HG03060 (cell line): ENCODE data around the gene FAM83C.
A peak's percentile ranks its signal among the peaks of the same experiment; 100 is the strongest.

Experiments
- ATAC-seq: cut with Tn5 transposase; IDR thresholded peaks from one replicate; pipeline ENCODE4 v1.9.1; 2021; ENCODE audit warnings: low read depth, moderate number of reproducible peaks; ENCODE audit not compliant: unreplicated experiment

Gene FAM83C

DNA sequence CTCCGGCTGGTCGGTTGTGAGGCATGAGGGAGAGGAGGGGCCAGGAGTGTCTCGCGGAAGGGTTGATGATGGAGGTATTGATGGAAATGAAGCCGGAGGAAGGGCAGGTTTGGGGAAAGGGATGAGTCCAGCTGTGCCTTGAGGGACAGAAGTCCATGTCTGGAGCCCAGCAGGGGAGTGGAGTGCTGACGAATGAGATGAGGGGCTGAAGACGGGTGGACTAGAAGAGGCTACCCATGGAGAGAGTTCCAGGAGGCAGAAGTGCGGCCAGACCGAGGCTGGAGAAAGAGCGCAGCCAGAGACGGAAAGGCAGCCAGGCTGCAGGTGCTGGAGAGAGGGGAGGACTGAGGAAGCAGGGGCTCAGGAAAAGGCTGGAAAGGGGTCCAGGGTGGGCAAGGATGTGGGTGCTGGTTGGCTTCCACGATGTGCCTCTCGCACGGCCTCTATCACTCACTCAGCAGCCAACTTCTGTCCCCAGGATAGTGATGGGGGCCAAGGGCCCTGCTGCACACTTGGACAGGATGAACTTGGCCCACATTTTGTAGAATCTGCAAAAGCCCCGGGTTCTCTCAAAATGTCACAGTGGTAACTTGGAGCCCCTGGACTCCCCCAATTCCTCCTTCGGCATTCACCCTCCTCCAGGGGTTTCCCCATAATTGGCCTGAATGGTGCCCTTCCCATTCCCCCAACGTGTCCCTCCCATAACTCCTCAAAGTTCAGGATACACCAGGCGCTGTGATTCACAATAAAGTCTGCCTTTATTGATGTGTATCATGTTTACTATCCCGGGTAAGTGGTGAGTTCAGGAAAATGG is 7.0 kb downstream of the FAM83C start:
- ATAC-seq: no peak

DNA sequence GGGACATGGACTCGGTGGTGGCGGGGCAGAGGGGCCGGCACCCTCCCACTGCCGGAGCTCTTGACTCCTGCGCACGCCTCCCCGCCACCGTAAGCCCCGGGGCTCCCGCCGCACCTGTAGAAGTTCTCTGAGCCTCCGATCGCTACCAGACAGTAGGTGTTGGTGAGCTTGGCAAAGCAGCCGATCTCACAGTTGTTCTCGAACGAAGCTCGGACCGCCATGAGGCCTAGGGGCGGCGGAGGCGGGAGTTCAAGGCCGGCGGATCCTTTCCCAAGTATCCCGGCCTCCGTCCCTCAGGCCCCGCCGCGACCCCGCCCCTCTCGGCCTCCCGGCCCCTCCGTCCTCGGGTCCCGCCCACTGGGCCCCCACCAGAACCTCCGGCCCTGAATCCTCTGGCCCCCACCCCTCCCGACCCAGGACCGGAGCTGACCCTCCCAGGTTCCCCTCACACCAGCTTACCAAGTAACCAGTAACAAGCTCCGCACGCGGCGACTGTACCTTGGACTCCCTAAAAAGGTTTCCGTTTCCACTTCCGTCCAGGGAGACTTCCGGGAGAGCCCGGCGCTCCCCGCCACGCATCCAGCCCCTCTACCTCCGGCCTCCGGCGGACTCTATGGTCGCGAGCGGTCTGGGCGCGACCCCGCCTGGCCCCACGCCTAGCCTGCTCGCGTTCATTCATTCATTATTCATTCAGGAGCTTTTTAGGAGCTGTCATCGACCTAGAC is 7.8 kb downstream of the FAM83C start, which contains the start of gene EIF6:
TSS of gene EIF6 (minus strand) at position 506 of the 725 bp plus-strand sequence. CDS start at position 221, 285 bp downstream.
- no peak for ATAC-seq

DNA sequence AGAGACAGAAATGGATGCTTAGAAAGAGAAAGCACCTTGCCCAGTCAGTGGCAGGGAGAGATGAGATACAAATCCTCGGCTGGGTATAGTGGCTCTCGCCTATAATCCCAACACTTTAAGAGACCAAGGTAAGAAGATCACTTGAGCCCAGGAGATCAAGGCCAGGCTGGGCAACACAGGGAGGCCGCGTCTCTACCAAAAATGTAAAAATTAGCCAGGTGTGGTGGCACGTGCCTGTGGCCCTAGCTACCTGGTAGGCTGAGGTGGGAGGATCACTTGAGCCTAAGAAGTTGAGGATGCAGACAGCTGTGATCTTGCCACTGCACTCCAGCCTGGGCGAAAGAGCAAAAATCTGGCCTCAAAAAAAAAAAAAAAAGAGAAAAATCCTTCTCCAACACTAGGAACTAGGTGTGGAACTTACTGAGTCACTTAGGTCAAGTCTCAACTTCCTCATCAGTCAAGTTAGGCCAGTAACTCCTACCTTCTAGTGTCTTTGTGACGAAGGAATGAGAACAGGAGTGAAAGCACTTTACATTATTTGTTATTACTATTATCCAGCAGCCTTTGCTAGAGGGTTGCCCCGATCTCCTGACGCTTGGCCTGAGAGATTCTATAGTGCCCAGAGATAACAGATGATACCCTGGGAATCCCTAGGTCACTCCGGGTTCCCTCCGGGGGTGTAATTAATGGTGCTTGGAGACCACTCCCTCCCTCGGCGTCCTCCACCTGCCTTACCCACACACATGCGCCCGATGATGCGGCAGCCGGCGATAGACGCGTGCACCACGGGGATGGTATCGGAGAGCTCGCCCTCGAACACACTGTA is 8.6 kb downstream of the FAM83C start:
- no peak for ATAC-seq

DNA sequence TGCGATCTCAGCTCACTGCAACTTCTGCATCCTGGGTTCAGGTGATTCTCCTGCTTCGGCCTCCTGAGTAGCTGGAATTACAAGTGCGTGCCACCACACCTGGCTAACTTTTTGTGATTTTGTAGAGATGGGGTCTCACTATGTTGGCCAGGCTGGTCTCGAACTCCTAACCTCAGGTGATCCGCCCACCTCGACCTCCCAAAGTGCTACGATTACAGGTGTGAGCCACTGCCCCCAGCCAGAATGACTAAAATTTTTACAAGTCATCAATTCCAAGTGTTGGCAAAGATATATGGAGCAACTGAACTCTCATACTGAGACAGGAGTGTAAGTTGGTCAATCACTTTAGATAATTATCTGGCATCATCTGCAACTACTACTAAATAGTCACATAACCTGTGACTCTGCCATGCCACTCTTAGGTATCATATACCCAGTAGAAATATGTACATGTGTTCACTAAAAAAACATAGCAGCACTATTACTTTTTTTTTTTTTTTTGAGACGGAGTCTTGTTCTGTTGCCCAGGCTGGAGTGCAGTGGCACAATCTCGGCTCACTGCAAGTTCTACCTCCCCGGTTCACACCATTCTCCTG is 10.6 kb downstream of the FAM83C start:
- no peak for ATAC-seq

DNA sequence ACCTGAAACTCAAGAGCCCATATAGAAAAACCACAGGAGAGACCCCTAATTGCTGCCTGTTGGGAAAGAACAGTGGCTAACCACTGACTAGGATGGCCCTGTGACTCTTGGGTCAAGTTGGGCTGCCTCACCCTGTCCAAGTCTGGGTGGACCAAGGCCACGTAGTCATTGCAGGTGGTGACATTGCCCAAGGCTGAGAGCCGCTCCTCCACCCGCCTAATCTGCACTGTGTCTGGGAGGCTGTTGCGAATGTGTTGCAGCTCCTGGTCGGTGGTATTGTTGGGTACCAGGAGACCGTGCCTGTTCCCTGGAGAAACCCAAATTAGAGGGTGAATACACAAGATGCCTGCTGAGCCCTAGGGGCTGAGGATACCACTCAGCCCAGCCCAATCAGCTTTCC is 11.7 kb downstream of the FAM83C start:
- no peak for ATAC-seq

DNA sequence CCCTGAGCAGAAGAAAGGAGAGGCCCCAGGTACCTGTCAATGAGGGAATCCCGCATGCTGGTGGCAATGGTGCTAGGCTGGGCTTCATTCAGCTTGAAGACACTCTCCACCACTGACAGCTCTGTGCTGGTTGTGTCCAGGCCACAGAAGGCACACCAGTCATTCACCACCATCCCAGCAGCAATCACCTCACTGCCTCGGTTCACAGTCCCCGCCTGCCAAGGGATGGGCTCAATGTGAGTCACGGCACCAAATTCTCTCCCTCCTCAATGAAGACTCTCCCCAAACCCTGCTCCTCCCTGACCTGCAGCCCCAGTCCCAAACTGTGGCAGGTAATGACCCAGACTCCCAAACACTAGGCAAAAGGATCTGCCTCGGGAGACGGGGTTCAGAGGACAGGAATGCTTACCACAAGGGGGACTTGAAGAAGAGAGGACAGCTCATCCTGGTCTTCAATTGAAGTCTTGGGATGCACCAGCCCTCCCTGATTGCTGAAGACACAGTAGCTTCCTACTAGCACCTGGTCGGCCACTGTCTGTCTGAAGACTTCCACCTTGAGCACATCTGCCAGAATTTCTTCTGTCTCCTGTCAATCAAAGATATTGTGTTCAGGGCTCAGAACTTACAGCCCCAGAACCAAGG is 12.6 kb downstream of the FAM83C start:
- ATAC-seq: no peak

DNA sequence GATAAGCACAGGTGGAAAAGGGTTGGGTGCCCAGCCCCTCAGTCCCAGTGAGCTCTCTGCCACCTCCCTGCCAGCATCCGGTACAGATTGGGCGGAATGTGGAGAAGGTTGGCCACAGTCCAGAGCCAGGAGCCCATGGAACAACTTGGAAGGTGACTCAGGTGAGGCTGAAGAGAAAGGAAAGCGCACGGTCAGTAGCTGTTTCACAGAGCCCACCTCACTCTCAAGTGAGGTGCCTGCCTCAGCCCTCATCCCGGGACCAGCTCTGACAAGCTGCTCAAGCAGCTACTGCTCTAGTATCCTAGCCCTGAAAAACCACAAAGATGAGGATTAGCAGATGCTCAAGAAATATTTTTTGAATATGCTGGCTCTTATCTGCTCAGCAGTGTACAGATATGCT is 13.2 kb downstream of the FAM83C start:
- ATAC-seq: no peak

DNA sequence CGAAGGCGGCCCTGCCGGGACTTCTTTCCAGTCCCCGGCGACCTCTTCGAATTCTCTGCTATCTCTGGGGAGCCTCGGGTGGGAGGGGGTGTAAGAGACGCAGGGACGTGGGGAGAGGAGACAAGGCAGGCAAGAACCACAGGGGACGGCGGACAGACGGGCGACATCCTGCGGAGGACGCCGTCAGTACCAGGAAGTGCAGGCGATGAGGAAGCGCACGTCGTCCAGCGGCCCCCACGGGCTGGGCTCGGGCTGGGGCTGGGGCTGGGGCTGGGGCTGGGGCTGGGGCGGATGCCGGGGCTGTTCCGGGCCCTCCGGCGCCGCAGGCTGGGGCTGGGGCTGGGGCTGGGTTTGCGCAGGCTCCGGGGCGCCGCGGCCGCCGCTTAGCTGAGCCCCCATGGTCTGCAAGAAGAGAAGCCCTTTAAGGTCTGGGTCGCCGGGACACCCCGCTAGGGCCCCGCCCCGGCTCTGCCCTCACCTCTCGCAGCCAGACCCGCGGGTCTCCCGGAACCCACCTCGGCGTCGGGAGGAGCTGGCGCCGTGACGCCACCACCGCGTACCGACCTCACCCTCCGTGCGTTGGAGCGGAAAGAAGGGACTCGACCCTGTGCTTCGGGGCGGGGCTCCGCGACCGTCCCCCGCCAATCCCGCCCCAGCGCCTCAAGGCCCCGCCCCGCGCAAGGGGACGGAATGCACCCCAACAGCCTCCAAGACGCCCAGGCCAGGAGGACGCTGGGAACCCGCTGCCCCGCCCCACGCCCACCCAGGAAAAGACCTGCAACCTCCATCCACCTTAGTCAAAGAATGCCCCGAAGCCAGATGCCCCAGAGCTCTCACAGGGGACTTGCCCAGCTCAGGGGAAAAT is 14.5 kb downstream of the FAM83C start, which contains the start of gene MMP24OS:
TSS of gene MMP24OS (minus strand) at position 592 of the 865 bp plus-strand sequence. CDS start at position 399, 193 bp downstream.
- peak; percentile 67 for ATAC-seq

DNA sequence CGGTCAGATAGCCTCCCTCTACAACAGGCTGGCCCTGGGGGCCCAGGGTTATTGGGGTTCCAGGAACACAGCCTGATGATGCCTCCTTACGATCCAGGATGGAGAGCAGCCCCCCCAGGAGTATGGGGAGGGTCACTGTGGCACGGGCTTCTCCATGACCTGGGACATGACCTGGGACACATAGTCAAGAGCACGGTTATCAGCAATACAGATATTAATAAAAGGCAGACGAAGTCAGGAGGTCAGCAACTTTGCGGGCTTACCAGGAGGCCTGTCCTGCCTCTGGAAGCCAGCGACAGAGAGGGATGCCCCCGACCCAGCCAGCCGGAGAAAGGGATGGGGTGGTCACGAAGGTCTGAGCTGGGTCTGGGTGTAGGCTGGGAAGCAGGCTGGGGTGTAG is 15.1 kb downstream of the FAM83C start:
- no peak for ATAC-seq

DNA sequence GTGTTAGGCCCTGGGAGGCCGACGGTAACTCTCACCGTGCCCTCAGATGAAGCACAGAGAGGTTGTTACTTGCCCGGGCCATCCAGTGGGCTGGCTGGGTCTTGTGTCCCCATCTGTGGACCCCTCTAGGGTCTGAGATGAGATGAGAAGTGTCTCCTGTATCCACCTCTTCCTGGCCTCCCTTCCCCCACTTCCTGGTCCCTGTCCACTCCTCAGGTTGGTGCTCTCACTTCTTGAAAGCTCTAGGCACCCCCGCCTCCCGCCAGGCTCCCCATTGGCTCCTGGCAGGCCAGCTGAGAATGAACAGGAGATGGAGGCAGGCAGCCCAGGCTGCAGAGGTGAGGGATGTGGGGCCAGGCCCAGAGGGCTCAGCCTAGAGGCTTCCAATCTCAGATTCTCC is 15.8 kb downstream of the FAM83C start:
- no peak for ATAC-seq

DNA sequence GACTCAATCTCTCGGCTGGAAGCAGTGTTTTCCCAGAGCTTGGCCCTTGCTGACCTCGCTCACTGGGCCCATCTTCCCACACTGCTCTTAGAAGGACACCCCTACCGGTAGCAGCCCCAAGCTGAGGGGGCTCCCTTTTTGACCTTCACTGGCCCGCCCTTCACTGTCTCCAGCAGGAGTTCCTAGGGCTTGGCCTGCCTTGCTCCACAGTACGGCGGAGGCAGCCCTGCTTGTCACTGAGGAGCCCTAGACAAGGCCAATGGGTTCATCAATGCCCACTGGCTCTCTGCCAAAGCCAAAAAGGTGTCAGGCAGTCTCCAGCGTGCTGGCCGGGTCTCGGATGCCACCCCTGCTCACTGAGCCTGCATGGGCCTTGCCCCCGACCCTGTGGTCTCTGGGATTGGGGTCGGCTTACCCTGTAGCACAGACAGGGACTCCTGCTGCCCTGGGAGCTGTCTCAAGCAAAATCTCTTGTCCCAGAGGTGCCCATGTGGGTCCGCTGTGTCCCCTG is 16.4 kb downstream of the FAM83C start:
- ATAC-seq: no peak

DNA sequence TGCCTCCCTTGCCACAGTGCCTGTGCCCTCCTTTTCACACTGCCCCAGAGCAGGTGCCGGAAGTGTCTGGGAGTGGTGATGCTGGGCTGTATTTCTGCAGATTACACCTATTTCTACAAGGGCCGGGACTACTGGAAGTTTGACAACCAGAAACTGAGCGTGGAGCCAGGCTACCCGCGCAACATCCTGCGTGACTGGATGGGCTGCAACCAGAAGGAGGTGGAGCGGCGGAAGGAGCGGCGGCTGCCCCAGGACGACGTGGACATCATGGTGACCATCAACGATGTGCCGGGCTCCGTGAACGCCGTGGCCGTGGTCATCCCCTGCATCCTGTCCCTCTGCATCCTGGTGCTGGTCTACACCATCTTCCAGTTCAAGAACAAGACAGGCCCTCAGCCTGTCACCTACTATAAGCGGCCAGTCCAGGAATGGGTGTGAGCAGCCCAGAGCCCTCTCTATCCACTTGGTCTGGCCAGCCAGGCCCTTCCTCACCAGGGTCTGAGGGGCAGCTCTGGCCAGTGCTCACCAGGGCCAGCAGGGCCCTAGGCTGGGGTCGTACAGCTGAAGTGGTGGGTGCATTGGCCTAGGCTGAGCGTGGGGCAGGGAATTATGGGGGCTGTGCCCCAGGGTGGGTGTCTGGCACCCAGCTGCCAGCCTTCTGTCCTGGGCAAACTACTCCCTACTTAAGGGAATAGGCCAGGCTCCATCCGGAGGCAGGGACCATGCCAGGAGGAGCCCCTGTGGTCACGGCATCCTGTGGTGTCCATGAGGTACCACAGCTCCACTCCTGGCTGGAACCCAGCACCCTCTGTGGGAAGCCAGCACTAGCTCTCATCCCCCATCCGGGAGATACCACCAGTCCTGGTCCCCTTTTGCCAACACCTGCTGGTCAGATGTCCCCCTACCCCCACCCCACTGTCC is 17.8 kb downstream of the FAM83C start:
- no peak for ATAC-seq

DNA sequence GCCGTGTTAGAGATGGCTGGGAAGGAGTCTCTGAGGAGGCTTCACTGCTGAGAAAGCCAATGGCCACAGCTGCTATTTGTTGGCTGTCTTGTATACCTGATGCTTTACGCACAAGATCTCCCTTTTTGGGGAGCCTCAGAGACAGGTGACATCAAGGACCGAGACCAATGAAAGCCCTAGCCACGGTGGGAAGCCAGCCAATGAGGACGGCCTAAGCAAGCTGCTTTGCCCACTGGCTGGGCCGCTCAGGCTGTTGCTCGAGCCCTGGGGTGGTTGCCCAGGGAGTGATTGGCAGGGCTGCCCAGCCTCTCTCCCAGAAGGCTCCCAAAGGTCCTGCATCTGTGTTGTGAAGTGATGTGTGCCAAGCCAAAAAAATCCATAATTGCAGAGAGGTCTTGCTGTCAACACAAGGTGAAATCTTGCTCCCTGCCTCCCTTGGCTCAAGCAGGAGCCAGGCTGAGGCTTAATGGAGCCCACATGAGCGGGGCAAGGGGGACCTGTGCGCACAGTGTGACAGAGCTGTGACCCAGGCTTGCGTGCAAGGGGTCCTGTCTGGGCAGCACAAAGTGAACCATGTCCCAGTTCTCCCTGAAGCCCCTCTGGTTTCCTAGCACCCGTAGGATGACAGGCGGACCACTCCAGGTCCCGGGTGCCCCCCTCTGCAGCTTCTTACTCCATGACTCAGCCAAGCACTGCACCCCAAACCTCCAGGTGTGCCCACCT is 18.6 kb downstream of the FAM83C start:
- ATAC-seq: no peak

DNA sequence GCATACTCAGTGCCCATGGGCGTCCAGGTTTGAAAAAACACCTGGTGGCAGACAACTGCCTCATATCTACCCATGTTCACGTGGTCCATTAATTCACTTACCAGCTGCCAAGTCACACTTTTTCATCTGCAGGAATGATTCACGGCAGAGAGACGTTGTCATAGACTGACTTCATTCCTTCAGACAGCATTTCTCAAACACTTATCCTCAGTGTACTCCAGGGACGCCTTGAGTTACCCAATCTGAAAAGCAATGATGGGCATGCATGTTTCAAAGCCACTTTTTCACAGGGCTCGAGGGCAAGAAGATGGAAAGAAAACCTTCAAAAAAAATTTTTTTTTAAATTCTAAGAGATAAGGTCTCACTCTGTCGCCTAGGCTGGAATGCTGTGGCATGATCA is 20.3 kb downstream of the FAM83C start:
- ATAC-seq: no peak

DNA sequence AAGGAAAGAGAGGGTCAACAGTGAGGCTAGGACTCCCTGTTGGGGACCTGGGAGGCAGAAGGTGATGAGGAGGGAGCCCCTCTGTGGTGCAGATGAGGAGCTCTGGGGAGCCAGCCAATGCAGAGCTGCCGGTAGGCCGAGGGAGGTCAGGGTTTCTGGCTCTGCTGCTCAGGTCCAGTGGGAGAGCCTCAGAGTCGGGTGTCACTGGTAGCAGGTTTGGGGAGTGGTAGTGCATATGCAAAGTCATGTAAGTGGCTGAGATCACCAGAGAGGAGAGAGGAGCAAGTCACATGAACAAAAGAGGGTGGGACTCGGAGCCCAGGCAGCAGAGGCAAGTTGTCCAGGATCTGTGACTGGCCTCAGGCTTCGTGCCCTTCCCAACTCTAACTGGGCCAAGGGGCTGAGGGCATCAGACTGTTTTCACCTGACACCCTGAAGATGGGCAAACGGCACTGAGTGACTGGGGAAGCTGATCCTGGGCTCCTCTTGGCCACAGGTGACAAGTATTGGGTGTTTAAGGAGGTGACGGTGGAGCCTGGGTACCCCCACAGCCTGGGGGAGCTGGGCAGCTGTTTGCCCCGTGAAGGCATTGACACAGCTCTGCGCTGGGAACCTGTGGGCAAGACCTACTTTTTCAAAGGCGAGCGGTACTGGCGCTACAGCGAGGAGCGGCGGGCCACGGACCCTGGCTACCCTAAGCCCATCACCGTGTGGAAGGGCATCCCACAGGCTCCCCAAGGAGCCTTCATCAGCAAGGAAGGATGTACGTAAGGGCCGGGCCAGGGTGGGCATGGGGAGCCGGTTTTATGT is 20.9 kb downstream of the FAM83C start:
- no peak for ATAC-seq
